Right atrium auricular region (tissue), 2 donors: Measurements from ENCODE around the gene MGMT. TPM values are rescaled to one million over a fixed set of nuclear protein-coding genes. Genes with fewer than 3 reads are reported as not detected.

Experiments used
- DNase-seq: peaks from one replicate; pipeline ENCODE4 v3.0.0-alpha.2; 2019; ENCODE audit warnings: low spot score
- H3K27ac ChIP-seq, 2 donors: fragments of 200-600 bp; sonication (generic); 1 replicate in 1 of 2; 2 replicates in 1 of 2; pipeline ENCODE4 v1.5.1; 2016 to 2019
- H3K27me3 ChIP-seq, 2 donors: fragments of 200-600 bp; sonication (generic); one replicate each; pipeline versions ENCODE4 v1.5.1 to v1.6.0; 2017 to 2019
- H3K36me3 ChIP-seq: fragments of 200-600 bp; sonication (generic); one replicate; pipeline ENCODE4 v1.5.1; 2016
- H3K4me1 ChIP-seq, 2 donors: fragments of 200-600 bp; sonication (generic); one replicate each; pipeline versions ENCODE4 v1.5.1 to v1.6.0; 2017 to 2019
- H3K4me3 ChIP-seq, 2 donors: fragments of 200-600 bp; sonication (generic); 1 replicate in 1 of 2; 2 replicates in 1 of 2; pipeline ENCODE4 v1.5.1; 2017 to 2019; ENCODE audit warnings: mild to moderate bottlenecking in 1 of 2, moderate library complexity in 1 of 2
- H3K9me3 ChIP-seq, 2 donors: fragments of 200-600 bp; sonication (generic); one replicate each; pipeline ENCODE4 v1.5.1; 2019
- total RNA-seq, 2 donors: library from RNA; depleted of rRNA; stranded (reverse); fragments of >200 nt; gene quantifications; one replicate each; pipeline ENCODE4 v1.1.0, GENCODE V29; 2016
- TF ChIP-seq, protein P1 (sequence below), 2 donors: fragments of 200-600 bp; sonication (generic); IDR thresholded peaks; one replicate each; pipeline ENCODE4 v1.5.1; 2019; ENCODE audit warnings: antibody characterized with exemption in 2 of 2

Gene MGMT
- total RNA-seq, 2 donors from 2014 or later, result 18.2 to 19.2 TPM

DNA sequence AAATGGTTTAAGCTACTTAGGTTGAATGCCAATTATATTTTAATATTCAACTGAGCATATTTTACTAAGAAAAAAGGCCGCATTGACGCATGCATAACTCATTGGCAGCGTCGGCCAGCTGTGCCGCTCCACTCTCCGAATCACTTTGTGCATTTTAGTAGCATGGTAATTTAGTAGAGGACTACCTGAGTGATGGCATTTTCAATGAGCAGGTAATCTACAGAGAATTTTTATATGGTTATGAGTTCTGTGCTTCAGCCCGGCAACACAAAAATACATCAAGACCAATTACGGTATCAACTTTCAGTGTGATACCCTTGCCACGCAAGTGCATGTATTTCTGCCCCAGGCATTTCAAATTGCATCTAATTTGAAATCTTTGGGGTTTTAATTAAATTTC, 249.8 kb downstream of the MGMT start:
- TF ChIP-seq, protein P1, sequence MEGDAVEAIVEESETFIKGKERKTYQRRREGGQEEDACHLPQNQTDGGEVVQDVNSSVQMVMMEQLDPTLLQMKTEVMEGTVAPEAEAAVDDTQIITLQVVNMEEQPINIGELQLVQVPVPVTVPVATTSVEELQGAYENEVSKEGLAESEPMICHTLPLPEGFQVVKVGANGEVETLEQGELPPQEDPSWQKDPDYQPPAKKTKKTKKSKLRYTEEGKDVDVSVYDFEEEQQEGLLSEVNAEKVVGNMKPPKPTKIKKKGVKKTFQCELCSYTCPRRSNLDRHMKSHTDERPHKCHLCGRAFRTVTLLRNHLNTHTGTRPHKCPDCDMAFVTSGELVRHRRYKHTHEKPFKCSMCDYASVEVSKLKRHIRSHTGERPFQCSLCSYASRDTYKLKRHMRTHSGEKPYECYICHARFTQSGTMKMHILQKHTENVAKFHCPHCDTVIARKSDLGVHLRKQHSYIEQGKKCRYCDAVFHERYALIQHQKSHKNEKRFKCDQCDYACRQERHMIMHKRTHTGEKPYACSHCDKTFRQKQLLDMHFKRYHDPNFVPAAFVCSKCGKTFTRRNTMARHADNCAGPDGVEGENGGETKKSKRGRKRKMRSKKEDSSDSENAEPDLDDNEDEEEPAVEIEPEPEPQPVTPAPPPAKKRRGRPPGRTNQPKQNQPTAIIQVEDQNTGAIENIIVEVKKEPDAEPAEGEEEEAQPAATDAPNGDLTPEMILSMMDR (IDR thresholded peaks at IDR 0.05), result no peak
- Histone ChIP-seq H3K4me3 (no peak overlapping the region), H3K9me3 (peaks cover 0 to 9% of the 10 kb centered on the region in 2 donors), H3K4me1 (no peaks in the 10 kb centered on the region), H3K27me3 (no peaks in the 10 kb centered on the region), H3K27ac (no peak overlapping the region), H3K36me3 (no peaks in the 10 kb centered on the region)
- DNase-seq, result no peak

DNA sequence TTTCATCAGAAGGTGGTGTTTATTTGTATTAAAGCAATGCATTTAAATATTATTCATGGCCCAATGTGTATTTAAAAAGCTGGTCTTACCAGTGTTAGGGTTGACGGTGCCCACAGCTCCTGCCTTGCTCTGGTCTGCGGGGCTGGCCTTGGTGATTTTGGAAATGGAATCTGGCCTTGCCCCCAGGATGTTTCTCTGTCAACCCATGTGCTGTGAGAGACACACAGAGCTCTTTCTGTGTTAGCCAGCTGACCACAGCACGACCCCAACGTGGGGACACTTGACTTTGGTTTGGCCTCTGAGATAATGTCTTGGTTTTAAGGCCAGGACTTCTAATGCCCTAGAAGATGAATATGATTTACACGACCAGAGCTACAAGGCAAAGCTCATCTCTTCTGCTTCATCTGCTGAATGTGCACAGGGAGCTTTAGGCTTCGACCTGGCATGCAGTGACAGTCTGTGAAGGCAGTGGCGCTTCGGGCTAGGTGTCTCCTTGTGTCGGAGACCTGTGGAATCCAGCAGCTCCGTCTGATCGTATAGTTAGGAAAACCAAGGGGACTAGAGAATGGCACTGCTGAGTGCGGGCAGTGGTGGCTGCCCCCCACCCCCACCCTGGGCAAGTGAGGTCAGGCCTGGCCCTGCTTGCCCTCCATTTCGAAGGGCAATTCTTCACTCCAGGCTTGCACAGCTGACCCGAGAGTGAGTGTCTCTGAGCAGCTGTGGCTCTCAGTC, 250.9 kb downstream of the MGMT start:
- no peak overlapping the region for H3K27ac ChIP-seq
- no peaks in the 10 kb centered on the region for H3K36me3 ChIP-seq
- TF ChIP-seq, protein P1 (IDR thresholded peaks at IDR 0.05), result no peak
- peaks cover 0 to 10% of the 10 kb centered on the region in 2 donors for H3K9me3 ChIP-seq
- peak; percentile 42 for DNase-seq
- no peaks in the 10 kb centered on the region for H3K27me3 ChIP-seq
- no peak overlapping the region for H3K4me3 ChIP-seq
- H3K4me1 ChIP-seq, result no peaks in the 10 kb centered on the region

DNA sequence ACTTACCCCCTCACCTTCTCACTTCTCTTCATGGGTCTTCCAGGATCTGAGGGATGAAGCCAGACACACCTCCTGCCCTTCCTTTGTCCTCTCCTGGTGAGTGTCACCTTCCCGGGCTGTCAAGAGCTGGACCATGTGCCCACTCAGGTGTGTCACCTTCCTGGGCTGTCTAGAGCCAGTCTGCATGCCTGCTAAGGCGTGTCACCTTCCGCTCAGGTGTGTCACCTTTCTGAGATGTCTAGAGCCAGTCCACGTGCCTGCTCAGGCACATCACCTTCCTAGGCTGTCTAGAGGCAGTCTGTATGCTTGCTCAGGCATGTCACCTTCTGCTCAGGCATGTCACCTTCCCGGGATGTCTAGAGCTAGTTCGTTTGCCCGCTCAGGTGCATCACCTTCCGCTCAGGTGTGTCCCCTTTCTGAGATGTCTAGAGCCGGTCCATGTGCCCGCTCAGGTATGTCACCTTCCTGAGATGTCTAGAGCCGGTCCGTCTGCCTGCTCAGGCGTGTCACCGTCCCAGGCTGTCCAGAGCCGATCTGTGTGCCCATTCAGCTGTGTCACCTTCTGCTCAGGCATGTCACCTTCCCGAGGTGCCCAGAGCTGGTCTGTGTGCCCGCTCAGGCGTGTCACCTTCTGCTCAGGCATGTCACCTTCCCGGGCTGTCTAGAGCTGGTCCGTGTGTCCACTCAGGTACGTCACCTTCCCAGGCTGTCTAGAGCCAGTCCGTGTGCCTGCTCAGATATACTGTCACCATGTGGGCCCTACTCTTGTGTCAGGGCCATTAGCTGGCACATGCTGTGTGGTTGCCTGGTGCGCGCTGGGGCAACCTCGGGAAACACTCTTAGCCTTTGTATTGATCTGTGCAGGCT, 251.7 kb downstream of the MGMT start:
- Histone ChIP-seq H3K4me3 (no peak overlapping the region), H3K4me1 (no peaks in the 10 kb centered on the region), H3K27ac (no peak overlapping the region), H3K36me3 (no peaks in the 10 kb centered on the region), H3K9me3 (peaks cover 0 to 10% of the 10 kb centered on the region in 2 donors), H3K27me3 (no peaks in the 10 kb centered on the region)
- DNase-seq, result peak; percentile 47
- TF ChIP-seq, protein P1 (IDR thresholded peaks at IDR 0.05), result no peak

DNA sequence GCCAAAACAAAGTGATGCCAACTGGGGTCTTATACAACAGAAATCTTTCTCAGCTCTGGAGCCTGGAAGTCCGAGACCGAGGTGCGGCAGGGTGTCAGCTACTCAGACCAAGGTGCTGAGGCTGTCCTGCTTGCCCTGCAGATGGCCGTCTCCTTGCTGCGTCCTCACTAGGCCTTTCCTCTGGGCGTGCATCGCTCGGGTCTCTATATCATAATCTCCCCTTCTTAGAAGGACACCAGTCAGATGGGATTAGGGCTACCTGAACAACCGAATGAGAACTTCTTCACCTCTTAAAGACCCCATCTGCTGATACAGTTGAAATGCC, 252.3 kb downstream of the MGMT start:
- TF ChIP-seq, protein P1 (IDR thresholded peaks at IDR 0.05), result no peak
- Histone ChIP-seq H3K4me3 (no peak overlapping the region), H3K4me1 (no peaks in the 10 kb centered on the region), H3K9me3 (peaks cover 0 to 10% of the 10 kb centered on the region in 2 donors), H3K27ac (no peak overlapping the region), H3K36me3 (no peaks in the 10 kb centered on the region), H3K27me3 (no peaks in the 10 kb centered on the region)
- no peak for DNase-seq

DNA sequence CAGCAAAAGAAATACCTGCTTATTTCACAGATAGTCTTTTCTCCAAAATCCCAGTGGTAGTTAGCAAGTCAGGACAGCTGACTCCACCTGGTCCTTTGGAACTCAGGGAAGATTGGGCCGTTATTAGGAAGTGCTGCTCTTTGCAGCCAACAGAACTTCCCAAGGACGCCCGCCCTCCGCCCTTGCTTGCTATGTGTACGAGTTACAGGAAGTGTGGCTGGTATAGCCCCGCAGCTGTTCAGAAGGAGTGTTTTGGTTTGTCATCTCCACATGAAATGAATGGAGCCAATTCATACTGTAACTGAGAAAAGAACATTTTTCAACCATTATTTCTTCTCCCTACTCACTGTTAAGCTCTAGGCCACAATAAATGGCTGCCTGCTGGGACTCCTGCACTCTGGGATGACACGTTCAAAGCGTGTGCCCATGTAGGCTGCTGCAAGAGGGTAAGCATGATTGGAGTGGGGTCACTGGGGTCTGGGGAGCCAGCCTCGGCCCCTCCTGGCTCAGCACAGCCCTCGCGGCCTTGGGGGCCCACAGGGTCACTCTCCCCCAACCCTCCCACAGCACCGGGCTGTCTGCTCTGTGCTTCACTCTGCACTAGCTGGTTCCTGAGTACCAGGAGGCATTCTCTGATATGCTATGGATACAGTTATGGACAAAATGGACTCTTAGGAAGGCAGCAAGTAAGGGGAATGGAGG, 253.0 kb downstream of the MGMT start:
- TF ChIP-seq, protein P1 (IDR thresholded peaks at IDR 0.05), result no peak
- peak; percentile 48 for DNase-seq

More for the DNA sequence above, 253.0 kb downstream of the MGMT start:
- no peak overlapping the region for H3K4me3 ChIP-seq
- no peaks in the 10 kb centered on the region for H3K27me3 ChIP-seq
- H3K9me3 ChIP-seq, result peaks cover 0 to 10% of the 10 kb centered on the region in 2 donors
- H3K36me3 ChIP-seq, result no peaks in the 10 kb centered on the region
- no peaks in the 10 kb centered on the region for H3K4me1 ChIP-seq
- H3K27ac ChIP-seq, result no peak overlapping the region
